HUES6 (cell line): ENCODE measurements around the gene DTHD1.

Experiments used
- H3K27ac ChIP-seq: 2 replicates; pipeline ENCODE4 v1.7.0; 2013; ENCODE audit warnings: low read depth, mild to moderate bottlenecking, low read length, inconsistent platforms
- H3K27me3 ChIP-seq: 2 replicates; pipeline ENCODE4 v1.6.1; 2013; ENCODE audit warnings: low read length; ENCODE audit not compliant: control insufficient read depth, insufficient read depth
- H3K36me3 ChIP-seq: 2 replicates; pipeline ENCODE4 v1.6.1; 2013; ENCODE audit warnings: low read length; ENCODE audit not compliant: control insufficient read depth, insufficient read depth
- H3K4me1 ChIP-seq: 2 replicates; pipeline ENCODE4 v1.6.1; 2013; ENCODE audit warnings: low read length; ENCODE audit not compliant: control insufficient read depth, insufficient read depth
- H3K4me3 ChIP-seq: 2 replicates; pipeline ENCODE4 v1.5.1; 2013; ENCODE audit warnings: low read depth, low read length
- H3K9ac ChIP-seq: one replicate; pipeline ENCODE4 v1.6.1; 2013; ENCODE audit warnings: mild to moderate bottlenecking, low read length
- H3K9me3 ChIP-seq: 2 replicates; pipeline ENCODE4 v1.6.1; 2013; ENCODE audit warnings: low read depth, low read length; ENCODE audit not compliant: control insufficient read depth, insufficient read depth

Gene DTHD1

GRCh38 chr4:36320117-36320896 is 38.9 kb downstream of the DTHD1 start:
- H3K9me3 ChIP-seq, result no peaks in the 10 kb centered on the region
- no peaks in the 10 kb centered on the region for H3K4me1 ChIP-seq
- no peak overlapping the region for H3K9ac ChIP-seq
- H3K27me3 ChIP-seq, result no peaks in the 10 kb centered on the region
- no peaks in the 10 kb centered on the region for H3K36me3 ChIP-seq
- no peak overlapping the region for H3K27ac ChIP-seq
- H3K4me3 ChIP-seq, result no peak overlapping the region

- no peaks in the 10 kb centered on the region for H3K9me3 ChIP-seq
- H3K27ac ChIP-seq, result no peak overlapping the region
- H3K36me3 ChIP-seq, result no peaks in the 10 kb centered on the region
- H3K4me1 ChIP-seq, result no peaks in the 10 kb centered on the region
- no peaks in the 10 kb centered on the region for H3K27me3 ChIP-seq
- H3K9ac ChIP-seq, result no peak overlapping the region
- H3K4me3 ChIP-seq, result no peak overlapping the region
Observed at GRCh38 chr4:36321176-36321575, 39.8 kb downstream of the DTHD1 start.

GRCh38 chr4:36322921-36323354 is 41.5 kb downstream of the DTHD1 start:
- no peaks in the 10 kb centered on the region for H3K9me3 ChIP-seq
- H3K4me3 ChIP-seq, result no peak overlapping the region
- no peak overlapping the region for H3K9ac ChIP-seq
- H3K4me1 ChIP-seq, result no peaks in the 10 kb centered on the region
- H3K36me3 ChIP-seq, result no peaks in the 10 kb centered on the region
- H3K27ac ChIP-seq, result no peak overlapping the region
- no peaks in the 10 kb centered on the region for H3K27me3 ChIP-seq

GRCh38 chr4:36323816-36324419 is 42.5 kb downstream of the DTHD1 start:
- H3K4me3 ChIP-seq, result no peak overlapping the region
- H3K9ac ChIP-seq, result no peak overlapping the region
- H3K9me3 ChIP-seq, result no peaks in the 10 kb centered on the region
- no peaks in the 10 kb centered on the region for H3K36me3 ChIP-seq
- no peaks in the 10 kb centered on the region for H3K4me1 ChIP-seq
- H3K27me3 ChIP-seq, result no peaks in the 10 kb centered on the region
- no peak overlapping the region for H3K27ac ChIP-seq

GRCh38 chr4:36324808-36325207 is 43.4 kb downstream of the DTHD1 start:
- Histone ChIP-seq H3K9ac (no peak overlapping the region), H3K27ac (no peak overlapping the region), H3K27me3 (no peaks in the 10 kb centered on the region), H3K9me3 (no peaks in the 10 kb centered on the region), H3K4me1 (no peaks in the 10 kb centered on the region), H3K4me3 (no peak overlapping the region), H3K36me3 (no peaks in the 10 kb centered on the region)

GRCh38 chr4:36325499-36325898 is 44.1 kb downstream of the DTHD1 start:
- H3K27me3 ChIP-seq, result no peaks in the 10 kb centered on the region

GRCh38 chr4:36325926-36326325 is 44.5 kb downstream of the DTHD1 start:
- Histone ChIP-seq H3K4me3 (no peak overlapping the region), H3K27ac (no peak overlapping the region), H3K9ac (no peak overlapping the region), H3K36me3 (no peaks in the 10 kb centered on the region), H3K27me3 (no peaks in the 10 kb centered on the region), H3K9me3 (no peaks in the 10 kb centered on the region), H3K4me1 (no peaks in the 10 kb centered on the region)

More at GRCh38 chr4:36325499-36325898, 44.1 kb downstream of the DTHD1 start:
- Histone ChIP-seq H3K4me3 (no peak overlapping the region), H3K4me1 (no peaks in the 10 kb centered on the region), H3K27ac (no peak overlapping the region), H3K36me3 (no peaks in the 10 kb centered on the region), H3K9me3 (no peaks in the 10 kb centered on the region), H3K9ac (no peak overlapping the region)

GRCh38 chr4:36326476-36327029 is 45.1 kb downstream of the DTHD1 start:
- no peak overlapping the region for H3K27ac ChIP-seq
- H3K36me3 ChIP-seq, result no peaks in the 10 kb centered on the region
- no peaks in the 10 kb centered on the region for H3K4me1 ChIP-seq
- no peak overlapping the region for H3K4me3 ChIP-seq
- no peaks in the 10 kb centered on the region for H3K27me3 ChIP-seq
- no peaks in the 10 kb centered on the region for H3K9me3 ChIP-seq
- no peak overlapping the region for H3K9ac ChIP-seq

GRCh38 chr4:36327400-36327799 is 46.0 kb downstream of the DTHD1 start:
- H3K9ac ChIP-seq, result no peak overlapping the region
- no peaks in the 10 kb centered on the region for H3K4me1 ChIP-seq
- H3K27me3 ChIP-seq, result no peaks in the 10 kb centered on the region
- H3K36me3 ChIP-seq, result no peaks in the 10 kb centered on the region
- no peak overlapping the region for H3K4me3 ChIP-seq
- H3K9me3 ChIP-seq, result no peaks in the 10 kb centered on the region
- H3K27ac ChIP-seq, result no peak overlapping the region

- no peaks in the 10 kb centered on the region for H3K27me3 ChIP-seq
- H3K4me3 ChIP-seq, result no peak overlapping the region
- no peak overlapping the region for H3K9ac ChIP-seq
- H3K36me3 ChIP-seq, result no peaks in the 10 kb centered on the region
- H3K9me3 ChIP-seq, result no peaks in the 10 kb centered on the region
- no peaks in the 10 kb centered on the region for H3K4me1 ChIP-seq
- H3K27ac ChIP-seq, result no peak overlapping the region
Observed at GRCh38 chr4:36328130-36328529, 46.7 kb downstream of the DTHD1 start.

GRCh38 chr4:36329228-36329627 is 47.8 kb downstream of the DTHD1 start:
- Histone ChIP-seq H3K27ac (no peak overlapping the region), H3K4me3 (no peak overlapping the region), H3K9ac (no peak overlapping the region), H3K36me3 (no peaks in the 10 kb centered on the region), H3K27me3 (no peaks in the 10 kb centered on the region), H3K9me3 (no peaks in the 10 kb centered on the region), H3K4me1 (no peaks in the 10 kb centered on the region)
